IMR-90 (cell line): ENCODE measurements around the gene MROH2B.

ENCODE experiments used
- BHLHE40 ChIP-seq: fragments of 150-350 bp; IDR thresholded peaks from 2 replicates; pipeline ENCODE4 v1.6.1; 2016; ENCODE audit warnings: mild to moderate bottlenecking, low read depth, low read length
- CEBPB ChIP-seq: IDR thresholded peaks from 2 replicates; pipeline ENCODE4 v1.6.1; 2012; ENCODE audit warnings: low read depth, low read length, improper control_type of control experiment
- MAFK ChIP-seq: IDR thresholded peaks from 2 replicates; pipeline ENCODE4 v1.6.1; 2012; ENCODE audit warnings: low read depth, low read length, improper control_type of control experiment
- MAZ ChIP-seq: IDR thresholded peaks from 2 replicates; pipeline ENCODE4 v1.6.1; 2012; ENCODE audit warnings: low read depth, mild to moderate bottlenecking, low read length, improper control_type of control experiment, moderate library complexity, borderline replicate concordance
- POLR2A ChIP-seq: IDR thresholded peaks from 2 replicates; pipeline ENCODE4 v1.6.1; 2012; ENCODE audit warnings: mild to moderate bottlenecking, low read depth, low read length
- RAD21 ChIP-seq: IDR thresholded peaks from 2 replicates; pipeline ENCODE4 v1.6.1; 2012; ENCODE audit warnings: low read length, improper control_type of control experiment
- RCOR1 ChIP-seq: IDR thresholded peaks from 2 replicates; pipeline ENCODE4 v1.6.1; 2012; ENCODE audit warnings: mild to moderate bottlenecking, low read length, improper control_type of control experiment; ENCODE audit not compliant: insufficient replicate concordance
- RFX5 ChIP-seq: IDR thresholded peaks from 2 replicates; pipeline ENCODE4 v1.8.0; 2012; ENCODE audit warnings: low read depth, mild to moderate bottlenecking, low read length, moderate library complexity
- SMC3 ChIP-seq: fragments of 150-350 bp; IDR thresholded peaks from 2 replicates; pipeline ENCODE4 v1.6.1; 2016; ENCODE audit warnings: low read depth, mild to moderate bottlenecking, antibody characterized with exemption, low read length, moderate library complexity
- TF ChIP-seq, protein P1 (sequence below): conservative IDR thresholded peaks from 2 replicates; pipeline ENCODE4 v1.5.1; 2012; ENCODE audit warnings: mild to moderate bottlenecking, low read depth, low read length, improper control_type of control experiment
- TF ChIP-seq, protein P2 (sequence below): fragments of 150-350 bp; IDR thresholded peaks from 2 replicates; pipeline ENCODE4 v1.6.1; 2017; ENCODE audit warnings: mild to moderate bottlenecking, antibody characterized with exemption, low read length, low read depth

DNA sequence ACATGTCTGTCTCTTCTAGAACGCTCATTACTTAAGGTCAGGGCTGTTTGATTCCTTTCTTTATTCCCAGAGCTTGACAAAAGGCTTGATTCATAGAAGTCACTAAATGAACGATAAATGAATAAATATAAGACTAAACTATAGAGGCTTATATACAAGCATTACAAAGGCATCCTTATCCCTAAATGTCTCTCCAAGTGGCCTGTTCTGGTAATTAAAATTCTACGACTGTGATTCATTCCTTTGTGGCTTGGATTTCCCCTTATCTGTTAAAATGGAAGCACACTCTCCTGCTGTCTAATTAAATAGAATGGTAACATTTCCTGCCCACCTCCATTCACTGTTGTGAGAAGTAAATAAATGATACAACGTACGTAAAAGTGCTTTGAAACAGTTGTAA, 112.3 kb downstream of the MROH2B start:
- TF ChIP-seq, protein P1, sequence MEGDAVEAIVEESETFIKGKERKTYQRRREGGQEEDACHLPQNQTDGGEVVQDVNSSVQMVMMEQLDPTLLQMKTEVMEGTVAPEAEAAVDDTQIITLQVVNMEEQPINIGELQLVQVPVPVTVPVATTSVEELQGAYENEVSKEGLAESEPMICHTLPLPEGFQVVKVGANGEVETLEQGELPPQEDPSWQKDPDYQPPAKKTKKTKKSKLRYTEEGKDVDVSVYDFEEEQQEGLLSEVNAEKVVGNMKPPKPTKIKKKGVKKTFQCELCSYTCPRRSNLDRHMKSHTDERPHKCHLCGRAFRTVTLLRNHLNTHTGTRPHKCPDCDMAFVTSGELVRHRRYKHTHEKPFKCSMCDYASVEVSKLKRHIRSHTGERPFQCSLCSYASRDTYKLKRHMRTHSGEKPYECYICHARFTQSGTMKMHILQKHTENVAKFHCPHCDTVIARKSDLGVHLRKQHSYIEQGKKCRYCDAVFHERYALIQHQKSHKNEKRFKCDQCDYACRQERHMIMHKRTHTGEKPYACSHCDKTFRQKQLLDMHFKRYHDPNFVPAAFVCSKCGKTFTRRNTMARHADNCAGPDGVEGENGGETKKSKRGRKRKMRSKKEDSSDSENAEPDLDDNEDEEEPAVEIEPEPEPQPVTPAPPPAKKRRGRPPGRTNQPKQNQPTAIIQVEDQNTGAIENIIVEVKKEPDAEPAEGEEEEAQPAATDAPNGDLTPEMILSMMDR: no peak
- TF ChIP-seq SMC3: no peak
- TF ChIP-seq, protein P2, sequence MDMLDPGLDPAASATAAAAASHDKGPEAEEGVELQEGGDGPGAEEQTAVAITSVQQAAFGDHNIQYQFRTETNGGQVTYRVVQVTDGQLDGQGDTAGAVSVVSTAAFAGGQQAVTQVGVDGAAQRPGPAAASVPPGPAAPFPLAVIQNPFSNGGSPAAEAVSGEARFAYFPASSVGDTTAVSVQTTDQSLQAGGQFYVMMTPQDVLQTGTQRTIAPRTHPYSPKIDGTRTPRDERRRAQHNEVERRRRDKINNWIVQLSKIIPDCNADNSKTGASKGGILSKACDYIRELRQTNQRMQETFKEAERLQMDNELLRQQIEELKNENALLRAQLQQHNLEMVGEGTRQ: no peak
- no peak for TF ChIP-seq MAFK
- no peak for TF ChIP-seq BHLHE40
- TF ChIP-seq RFX5: no peak
- TF ChIP-seq RCOR1: no peak
- TF ChIP-seq CEBPB: no peak
- TF ChIP-seq POLR2A: no peak
- no peak for TF ChIP-seq MAZ
- TF ChIP-seq RAD21: no peak
